ENCODE measurements around the gene DGLUCY.
"Not testable (repeated sequence)": the region's sequence is repeated elsewhere in the genome, so short reads cannot be mapped to it uniquely, and the experiment has no call there.

The DGLUCY gene

GRCh38 chr14:91175291-91176201, 61.7 kb downstream of the DGLUCY start:
- ATAC-seq (ENCODE audit: insufficient read depth, low read depth) (no peak), DNase-seq (no peak)
- Histone ChIP-seq H3K4me2 (ENCODE audit: insufficient read depth, low read length) (no peak overlapping the region), H3K27ac (ENCODE audit: low read length) (no peak overlapping the region), H2AFZ (ENCODE audit: low read depth, low read length) (no peak overlapping the region), H3K27me3 (ENCODE audit: insufficient read depth, low read length, poor library complexity) (no peaks in the 10 kb centered on the region), H3K9me3 (ENCODE audit: insufficient read depth, low read length, severe bottlenecking) (no peaks in the 10 kb centered on the region), H4K20me1 (ENCODE audit: insufficient read depth, low read length) (no peaks in the 10 kb centered on the region), H3K4me3 (ENCODE audit: low read depth in 1 of 2, low read length in 2 of 2) (no peak overlapping the region), H3K36me3 (ENCODE audit: insufficient read depth, low read length) (peaks cover 60% of the 10 kb centered on the region), H3K4me1 (ENCODE audit: insufficient read depth, low read length) (peaks cover 8% of the 10 kb centered on the region), H3K9ac (ENCODE audit: low read depth, low read length) (no peak overlapping the region), H3K79me2 (ENCODE audit: insufficient read depth, low read length) (no peaks in the 10 kb centered on the region)
- TF ChIP-seq EZH2 (IDR thresholded peaks at IDR 0.05; ENCODE audit: borderline replicate concordance, low read depth, low read length, severe bottlenecking) (no peak), CTCF (IDR thresholded peaks at IDR 0.05; ENCODE audit: borderline replicate concordance, extremely low read depth, low read length, poor library complexity, severe bottlenecking) (no peak)

- Histone ChIP-seq H3K9me3 (ENCODE audit: insufficient read depth, low read length, severe bottlenecking) (no peaks in the 10 kb centered on the region), H4K20me1 (ENCODE audit: insufficient read depth, low read length) (no peaks in the 10 kb centered on the region), H3K27me3 (ENCODE audit: insufficient read depth, low read length, poor library complexity) (no peaks in the 10 kb centered on the region), H3K9ac (ENCODE audit: low read depth, low read length) (no peak overlapping the region), H3K27ac (ENCODE audit: low read length) (peak overlapping the region; percentile 19; the same call in 1 of the 2 replicates), H3K36me3 (ENCODE audit: insufficient read depth, low read length) (peaks cover 62% of the 10 kb centered on the region), H3K4me2 (ENCODE audit: insufficient read depth, low read length) (no peak overlapping the region), H3K4me3 (ENCODE audit: low read depth in 1 of 2, low read length in 2 of 2) (no peak overlapping the region), H2AFZ (ENCODE audit: low read depth, low read length) (no peak overlapping the region), H3K79me2 (ENCODE audit: insufficient read depth, low read length) (no peaks in the 10 kb centered on the region), H3K4me1 (ENCODE audit: insufficient read depth, low read length) (peaks cover 8% of the 10 kb centered on the region)
- peak; percentile 78 for DNase-seq
- no peak for TF ChIP-seq EZH2 (IDR thresholded peaks at IDR 0.05; ENCODE audit: borderline replicate concordance, low read depth, low read length, severe bottlenecking)
- peak; percentile 89 for TF ChIP-seq CTCF (IDR thresholded peaks at IDR 0.05; ENCODE audit: borderline replicate concordance, extremely low read depth, low read length, poor library complexity, severe bottlenecking)
- peak; percentile 81 for ATAC-seq (ENCODE audit: insufficient read depth, low read depth)
Observed at GRCh38 chr14:91177073-91178034, 63.5 kb downstream of the DGLUCY start.

- no peaks in the 10 kb centered on the region for H4K20me1 ChIP-seq (ENCODE audit: insufficient read depth, low read length)
- H3K4me3 ChIP-seq (ENCODE audit: low read depth in 1 of 2, low read length in 2 of 2) = no peak overlapping the region
- H3K4me2 ChIP-seq (ENCODE audit: insufficient read depth, low read length) = no peak overlapping the region
- H3K27me3 ChIP-seq (ENCODE audit: insufficient read depth, low read length, poor library complexity) = no peaks in the 10 kb centered on the region
- H3K79me2 ChIP-seq (ENCODE audit: insufficient read depth, low read length) = no peaks in the 10 kb centered on the region
- H3K9ac ChIP-seq (ENCODE audit: low read depth, low read length) = no peak overlapping the region
- ATAC-seq (ENCODE audit: insufficient read depth, low read depth) = no peak
- no peak for DNase-seq
- H3K9me3 ChIP-seq (ENCODE audit: insufficient read depth, low read length, severe bottlenecking) = no peaks in the 10 kb centered on the region
- no peak overlapping the region for H2AFZ ChIP-seq (ENCODE audit: low read depth, low read length)
- peaks cover 8% of the 10 kb centered on the region for H3K4me1 ChIP-seq (ENCODE audit: insufficient read depth, low read length)
- H3K27ac ChIP-seq (ENCODE audit: low read length) = no peak overlapping the region
- H3K36me3 ChIP-seq (ENCODE audit: insufficient read depth, low read length) = peaks cover 57% of the 10 kb centered on the region
- TF ChIP-seq EZH2 (IDR thresholded peaks at IDR 0.05; ENCODE audit: borderline replicate concordance, low read depth, low read length, severe bottlenecking) (no peak), CTCF (IDR thresholded peaks at IDR 0.05; ENCODE audit: borderline replicate concordance, extremely low read depth, low read length, poor library complexity, severe bottlenecking) (no peak)
Observed at GRCh38 chr14:91180611-91181010, 66.7 kb downstream of the DGLUCY start.

GRCh38 chr14:91182753-91183152, 68.9 kb downstream of the DGLUCY start:
- H3K36me3 ChIP-seq (ENCODE audit: insufficient read depth, low read length) = peaks cover 65% of the 10 kb centered on the region
- H3K4me1 ChIP-seq (ENCODE audit: insufficient read depth, low read length); ATAC-seq (ENCODE audit: insufficient read depth, low read depth); H2AFZ ChIP-seq (ENCODE audit: low read depth, low read length); H3K79me2 ChIP-seq (ENCODE audit: insufficient read depth, low read length); DNase-seq; H4K20me1 ChIP-seq (ENCODE audit: insufficient read depth, low read length); H3K4me3 ChIP-seq (ENCODE audit: low read depth in 1 of 2, low read length in 2 of 2); H3K27me3 ChIP-seq (ENCODE audit: insufficient read depth, low read length, poor library complexity); H3K9ac ChIP-seq (ENCODE audit: low read depth, low read length); H3K9me3 ChIP-seq (ENCODE audit: insufficient read depth, low read length, severe bottlenecking); H3K27ac ChIP-seq (ENCODE audit: low read length); H3K4me2 ChIP-seq (ENCODE audit: insufficient read depth, low read length): not testable (repeated sequence)

Measured in DND-41 (cell line).